Ascending aorta (tissue), 2 donors: ENCODE measurements around the gene TDRD7. TPM values are rescaled to one million over a fixed set of nuclear protein-coding genes. Genes with fewer than 3 reads are reported as not detected.

Experiments used
- DNase-seq, 2 donors: peaks; one replicate each; pipeline ENCODE4 v3.0.0-alpha.2; 2019; ENCODE audit warnings: low spot score in 2 of 2
- H3K27ac ChIP-seq, 2 donors: fragments of 200-600 bp; sonication (generic); one replicate each; pipeline ENCODE4 v1.5.1; 2016 to 2017; ENCODE audit warnings: mild to moderate bottlenecking in 1 of 2
- H3K27me3 ChIP-seq: fragments of 200-600 bp; sonication (generic); one replicate; pipeline ENCODE4 v1.5.1; 2017
- H3K36me3 ChIP-seq, 2 donors: fragments of 200-600 bp; sonication (generic); one replicate each; pipeline ENCODE4 v1.5.1; 2016
- H3K4me1 ChIP-seq, 2 donors: fragments of 200-600 bp; sonication (generic); one replicate each; pipeline ENCODE4 v1.5.1; 2016 to 2017; ENCODE audit warnings: mild to moderate bottlenecking in 1 of 2
- H3K4me3 ChIP-seq, 2 donors: fragments of 200-600 bp; sonication (generic); one replicate each; pipeline ENCODE4 v1.5.1; 2016 to 2017; ENCODE audit warnings: mild to moderate bottlenecking in 1 of 2
- H3K9me3 ChIP-seq, 2 donors: fragments of 200-600 bp; sonication (generic); one replicate each; pipeline ENCODE4 v1.5.1; 2016
- CTCF ChIP-seq, 3 experiments: fragments of 200-600 bp in 2 of 3; fragments of 450-650 bp in 1 of 3; sonication (generic) in 2 of 3; IDR thresholded peaks; one replicate each; pipeline ENCODE4 v1.5.1; 2016 to 2019; ENCODE audit warnings: antibody characterized with exemption in 3 of 3, mild to moderate bottlenecking in 1 of 3, moderate library complexity in 1 of 3
- intact Hi-C: fragments of 100-400 bp; cut with DNase I; formaldehyde crosslinking; loops from one replicate; pipeline ENCODE4 v1.15.1; 2023
- total RNA-seq: library from RNA; depleted of rRNA; stranded (reverse); fragments of >200 nt; gene quantifications from one replicate; pipeline ENCODE4 v1.1.0, GENCODE V29; 2016

The TDRD7 gene
- total RNA-seq, 1 donor from 2014 or later: 3.0 TPM

- Histone ChIP-seq H3K36me3 (no peaks in the 10 kb centered on the region), H3K4me3 (no peak overlapping the region), H3K9me3 (peaks cover 4 to 14% of the 10 kb centered on the region in 2 donors), H3K27me3 (no peaks in the 10 kb centered on the region), H3K27ac (no peak overlapping the region), H3K4me1 (no peaks in the 10 kb centered on the region)
- no peak for DNase-seq
- intact Hi-C loops: no loop called here
- no peak for TF ChIP-seq CTCF (IDR thresholded peaks at IDR 0.05)
Measured at GRCh38 chr9:97406620-97407177, 5.2 kb upstream of the TDRD7 start.

- intact Hi-C loops: no loop called here
- DNase-seq: no peak
Measured at GRCh38 chr9:97408562-97408961, 3.3 kb upstream of the TDRD7 start.

GRCh38 chr9:97411440-97411788 is 482 bp upstream of the TDRD7 start:
- Histone ChIP-seq H3K4me1 (peaks cover 0 to 8% of the 10 kb centered on the region in 2 donors), H3K27me3 (no peaks in the 10 kb centered on the region), H3K36me3 (no peaks in the 10 kb centered on the region), H3K4me3 (peak overlapping the region; percentile 85 to 97), H3K9me3 (no peaks in the 10 kb centered on the region), H3K27ac (peak overlapping the region in 1 of 2 donors; percentile 82)
- intact Hi-C loops: loop anchor here (5.0 kb wide), 6 partner anchors 56 to 846 kb away; partner anchors contain the start of genes ANP32B, NCBP1, TBC1D2 and TRMO
- TF ChIP-seq CTCF (IDR thresholded peaks at IDR 0.05): no peak
- no peak for DNase-seq

More at GRCh38 chr9:97408562-97408961, 3.3 kb upstream of the TDRD7 start:
- peaks cover 0 to 5% of the 10 kb centered on the region in 2 donors for H3K4me1 ChIP-seq
- H3K36me3 ChIP-seq: no peaks in the 10 kb centered on the region
- no peak overlapping the region for H3K27ac ChIP-seq
- H3K27me3 ChIP-seq: no peaks in the 10 kb centered on the region
- TF ChIP-seq CTCF (IDR thresholded peaks at IDR 0.05): no peak
- peaks cover 0 to 9% of the 10 kb centered on the region in 2 donors for H3K9me3 ChIP-seq
- no peak overlapping the region for H3K4me3 ChIP-seq

GRCh38 chr9:97412626-97413385 is 910 bp downstream of the TDRD7 start:
- intact Hi-C loops: loop anchor here (2.0 to 5.0 kb wide), 7 partner anchors 54 to 844 kb away; partner anchors contain the start of genes ANP32B, NCBP1, TBC1D2 and TRMO

GRCh38 chr9:97413462-97413861 is 1.6 kb downstream of the TDRD7 start:
- no peaks in the 10 kb centered on the region for H3K27me3 ChIP-seq
- peak overlapping the region in 1 of 2 donors; percentile 97 for H3K4me3 ChIP-seq
- no peaks in the 10 kb centered on the region for H3K36me3 ChIP-seq
- intact Hi-C loops: loop anchor here (2.0 to 5.0 kb wide), 7 partner anchors 54 to 844 kb away; partner anchors contain the start of genes ANP32B, NCBP1, TBC1D2 and TRMO
- no peaks in the 10 kb centered on the region for H3K9me3 ChIP-seq
- DNase-seq: no peak
- peaks cover 0 to 8% of the 10 kb centered on the region in 2 donors for H3K4me1 ChIP-seq
- H3K27ac ChIP-seq: no peak overlapping the region
- TF ChIP-seq CTCF (IDR thresholded peaks at IDR 0.05): no peak

More at GRCh38 chr9:97412626-97413385, 910 bp downstream of the TDRD7 start:
- no peaks in the 10 kb centered on the region for H3K9me3 ChIP-seq
- H3K27ac ChIP-seq: peak overlapping the region; percentile 82
- H3K36me3 ChIP-seq: no peaks in the 10 kb centered on the region
- peaks cover 0 to 8% of the 10 kb centered on the region in 2 donors for H3K4me1 ChIP-seq
- H3K27me3 ChIP-seq: no peaks in the 10 kb centered on the region
- DNase-seq: peak in 1 of 2 donors; percentile 68
- TF ChIP-seq CTCF (IDR thresholded peaks at IDR 0.05): no peak
- H3K4me3 ChIP-seq: peak overlapping the region; percentile 85 to 97
